H1 (cell line): ENCODE data around the gene LRRC26.

Experiments used
- CTCF ChIP-seq, 3 experiments: IDR thresholded peaks; 1 replicate in 2 of 3; 2 replicates in 1 of 3; pipeline versions ENCODE4 v1.5.1 to v1.6.1; 2011; ENCODE audit warnings: low read length in 3 of 3, mild to moderate bottlenecking in 3 of 3, inconsistent platforms in 2 of 3, low read depth in 1 of 3, moderate library complexity in 1 of 3; ENCODE audit not compliant: insufficient read depth in 1 of 3; ENCODE audit errors: control extremely low read depth in 1 of 3
- POLR2A ChIP-seq, 2 experiments: IDR thresholded peaks; 1 replicate in 1 of 2; 2 replicates in 1 of 2; pipeline ENCODE4 v1.6.1; 2011; ENCODE audit warnings: low read depth in 2 of 2, low read length in 2 of 2, mild to moderate bottlenecking in 2 of 2; ENCODE audit errors: control extremely low read depth in 1 of 2
- ZNF274 ChIP-seq: IDR thresholded peaks from 2 replicates; pipeline ENCODE4 v1.7.0; 2012; ENCODE audit warnings: low read length, borderline replicate concordance; ENCODE audit errors: extremely low read depth
- TF ChIP-seq, protein P1 (sequence below): IDR thresholded peaks from 2 replicates; pipeline ENCODE4 v1.6.1; 2012; ENCODE audit warnings: inconsistent platforms

- no peak for TF ChIP-seq ZNF274
- no peak for TF ChIP-seq CTCF (IDR thresholded peaks at IDR 0.05; ENCODE audit: control extremely low read depth in 1 of 3, insufficient read depth in 1 of 3, low read depth in 1 of 3, low read length in 3 of 3)
- TF ChIP-seq, protein P1, sequence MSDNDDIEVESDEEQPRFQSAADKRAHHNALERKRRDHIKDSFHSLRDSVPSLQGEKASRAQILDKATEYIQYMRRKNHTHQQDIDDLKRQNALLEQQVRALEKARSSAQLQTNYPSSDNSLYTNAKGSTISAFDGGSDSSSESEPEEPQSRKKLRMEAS: no peak
- no peak for TF ChIP-seq POLR2A (IDR thresholded peaks at IDR 0.05; ENCODE audit: control extremely low read depth in 1 of 2, low read depth in 2 of 2, low read length in 2 of 2)
Measured at GRCh38 chr9:137180491-137180890, 10.6 kb upstream of the LRRC26 start.
